SK-N-SH treated with all-trans-retinoic acid at 6 μM for 48 hours (cell line): ENCODE measurements around the gene TOP2A.

Source experiments
- ATAC-seq: fragments of 200-7000 bp; cut with Tn5 transposase; 3 replicates; pipeline ENCODE4 v1.9.1; 2020; ENCODE audit warnings: mild to moderate bottlenecking, moderate library complexity
- ARNTL ChIP-seq: fragments of 450-650 bp; formaldehyde crosslinking; IDR thresholded peaks from 2 replicates; pipeline ENCODE4 v1.5.0; 2020; ENCODE audit warnings: low read depth, mild to moderate bottlenecking, moderate library complexity, borderline replicate concordance
- BACH2 ChIP-seq: fragments of 250-450 bp; sonication (Bioruptor Pico); IDR thresholded peaks from 2 replicates; pipeline ENCODE4 v1.9.0; 2021; ENCODE audit warnings: mild to moderate bottlenecking, borderline replicate concordance
- CREB5 ChIP-seq: fragments of 250-450 bp; sonication (Bioruptor Pico); IDR thresholded peaks from 2 replicates; pipeline ENCODE4 v1.5.1; 2020; ENCODE audit warnings: low read depth, mild to moderate bottlenecking, moderate library complexity
- CSDC2 ChIP-seq: fragments of 250-450 bp; sonication (Bioruptor Pico); IDR thresholded peaks from 2 replicates; pipeline ENCODE4 v1.5.0; 2020; ENCODE audit warnings: mild to moderate bottlenecking, moderate library complexity
- CSRNP3 ChIP-seq: fragments of 250-450 bp; sonication (Bioruptor Pico); IDR thresholded peaks from 2 replicates; pipeline ENCODE4 v1.5.1; 2021; ENCODE audit warnings: mild to moderate bottlenecking, moderate library complexity
- ESRRG ChIP-seq: fragments of 250-450 bp; sonication (Bioruptor Pico); IDR thresholded peaks from 2 replicates; pipeline ENCODE4 v1.6.1; 2021; ENCODE audit warnings: mild to moderate bottlenecking
- GLIS3 ChIP-seq: fragments of 250-450 bp; sonication (Bioruptor Pico); IDR thresholded peaks from 2 replicates; pipeline ENCODE4 v1.5.0; 2020; ENCODE audit warnings: mild to moderate bottlenecking, moderate library complexity
- ISL1 ChIP-seq: fragments of 250-450 bp; sonication (Bioruptor Pico); IDR thresholded peaks from 2 replicates; pipeline ENCODE4 v2.1.2; 2022; ENCODE audit warnings: mild to moderate bottlenecking, moderate library complexity
- OSR1 ChIP-seq: fragments of 250-450 bp; sonication (Bioruptor Pico); IDR thresholded peaks from 2 replicates; pipeline ENCODE4 v1.8.0; 2022; ENCODE audit warnings: moderate library complexity, mild to moderate bottlenecking, inconsistent platforms
- PATZ1 ChIP-seq: fragments of 250-450 bp; sonication (Bioruptor Pico); IDR thresholded peaks from 2 replicates; pipeline ENCODE4 v1.8.0; 2020; ENCODE audit warnings: mild to moderate bottlenecking, moderate library complexity, borderline replicate concordance
- PPARA ChIP-seq: fragments of 250-450 bp; sonication (Bioruptor Pico); IDR thresholded peaks from 2 replicates; pipeline ENCODE4 v1.5.0; 2020; ENCODE audit warnings: mild to moderate bottlenecking, borderline replicate concordance
- RARB ChIP-seq: fragments of 250-450 bp; sonication (Bioruptor Pico); IDR thresholded peaks from 2 replicates; pipeline ENCODE4 v1.8.0; 2021; ENCODE audit warnings: mild to moderate bottlenecking, moderate library complexity
- TCF4 ChIP-seq: fragments of 250-450 bp; sonication (Bioruptor Pico); IDR thresholded peaks from 2 replicates; pipeline ENCODE4 v1.8.0; 2021; ENCODE audit warnings: mild to moderate bottlenecking, moderate library complexity, borderline replicate concordance
- TOX ChIP-seq: fragments of 250-450 bp; sonication (Bioruptor Pico); IDR thresholded peaks from 2 replicates; pipeline ENCODE4 v1.8.0; 2021; ENCODE audit warnings: mild to moderate bottlenecking, moderate library complexity, borderline replicate concordance
- TSHZ2 ChIP-seq: fragments of 250-450 bp; sonication (Bioruptor Pico); IDR thresholded peaks from 2 replicates; pipeline ENCODE4 v1.5.0; 2020; ENCODE audit warnings: mild to moderate bottlenecking, moderate library complexity
- ZC3H10 ChIP-seq: fragments of 250-450 bp; sonication (Bioruptor Pico); IDR thresholded peaks from 2 replicates; pipeline ENCODE4 v1.5.1; 2021; ENCODE audit warnings: mild to moderate bottlenecking, moderate library complexity
- ZFP3 ChIP-seq: fragments of 250-450 bp; sonication (Bioruptor Pico); IDR thresholded peaks from 2 replicates; pipeline ENCODE4 v1.5.0; 2020; ENCODE audit warnings: mild to moderate bottlenecking, moderate library complexity
- ZFP30 ChIP-seq: fragments of 450-650 bp; formaldehyde crosslinking; IDR thresholded peaks from 2 replicates; pipeline ENCODE4 v1.5.0; 2022; ENCODE audit warnings: mild to moderate bottlenecking, moderate library complexity
- ZNF70 ChIP-seq: fragments of 450-650 bp; formaldehyde crosslinking; IDR thresholded peaks from 2 replicates; pipeline ENCODE4 v1.5.0; 2020; ENCODE audit warnings: mild to moderate bottlenecking, moderate library complexity
- ZNF8 ChIP-seq: fragments of 450-650 bp; formaldehyde crosslinking; IDR thresholded peaks from 2 replicates; pipeline ENCODE4 v1.5.0; 2020; ENCODE audit warnings: mild to moderate bottlenecking, moderate library complexity

The TOP2A gene

GRCh38 chr17:40345161-40345993 is 72.3 kb downstream of the TOP2A start:
- no peak for TF ChIP-seq CREB5 (CRISPR knock-in tag)
- TF ChIP-seq ZNF70 (CRISPR knock-in tag): no peak
- TF ChIP-seq CSDC2 (CRISPR knock-in tag): no peak
- peak; percentile 78; the same call in 1 of the 2 replicates for TF ChIP-seq PATZ1
- peak; percentile 29 for ATAC-seq

- no peak; the same call in 2 of the 3 replicates for ATAC-seq
- no peak for TF ChIP-seq ESRRG (CRISPR knock-in tag)
- TF ChIP-seq PPARA (CRISPR knock-in tag): no peak
- no peak for TF ChIP-seq ISL1 (CRISPR knock-in tag)
- TF ChIP-seq OSR1 (CRISPR knock-in tag): no peak
- TF ChIP-seq ZFP30 (CRISPR knock-in tag): no peak
- no peak for TF ChIP-seq ZNF8 (CRISPR knock-in tag)
- no peak for TF ChIP-seq ZFP3 (CRISPR knock-in tag)
- no peak for TF ChIP-seq GLIS3 (CRISPR knock-in tag)
- no peak for TF ChIP-seq BACH2 (CRISPR knock-in tag)
Observed at GRCh38 chr17:40344421-40345160, 73.1 kb downstream of the TOP2A start.

GRCh38 chr17:40343219-40344119 is 74.2 kb downstream of the TOP2A start:
- ATAC-seq: no peak
- TF ChIP-seq ESRRG (CRISPR knock-in tag) (no peak), GLIS3 (CRISPR knock-in tag) (no peak), PPARA (CRISPR knock-in tag) (no peak), ZFP30 (CRISPR knock-in tag) (no peak)

GRCh38 chr17:40342504-40343218 is 75.0 kb downstream of the TOP2A start:
- ATAC-seq: no peak
- TF ChIP-seq TCF4 (CRISPR knock-in tag) (no peak), ARNTL (no peak), CSDC2 (CRISPR knock-in tag) (no peak), ZC3H10 (CRISPR knock-in tag) (no peak), ZNF8 (CRISPR knock-in tag) (no peak), PATZ1 (no peak), ZFP3 (CRISPR knock-in tag) (no peak), CREB5 (CRISPR knock-in tag) (no peak), PPARA (CRISPR knock-in tag) (no peak), ISL1 (CRISPR knock-in tag) (no peak), TSHZ2 (no peak), RARB (no peak), TOX (CRISPR knock-in tag) (no peak), BACH2 (CRISPR knock-in tag) (no peak), OSR1 (CRISPR knock-in tag) (no peak), CSRNP3 (CRISPR knock-in tag) (no peak), ZNF70 (CRISPR knock-in tag) (no peak)
